ENCODE measurements around the gene NOXO1. TPM values are rescaled to one million over a fixed set of nuclear protein-coding genes. Genes with fewer than 3 reads are reported as not detected.

NOXO1 gene
- total and polyA plus RNA-seq, 9 of the 15 experiments (the other 6 are each of a cell fraction or from before 2014, with no cell fraction given), result not detected

- 0 out of 2 replicates have a peak, but pooled peaks have one; percentile 23 for TF ChIP-seq HCFC1 (IDR thresholded peaks at IDR 0.05; ENCODE audit: low read depth, low read length)
- no peak for TF ChIP-seq IFI16 (CRISPR knock-in tag; IDR thresholded peaks at IDR 0.05)
- no peak for TF ChIP-seq ZNF586 (CRISPR knock-in tag; conservative IDR thresholded peaks at IDR 0.05)
- TF ChIP-seq ZNF239 (CRISPR knock-in tag; IDR thresholded peaks at IDR 0.05), result no peak
- no peak for TF ChIP-seq DIDO1 (tag; IDR thresholded peaks at IDR 0.05; ENCODE audit: low read depth)
- peak in 1 of 2 experiments; percentile 62; a peak in 1 of 3 replicates for TF ChIP-seq CBX3 (IDR thresholded peaks at IDR 0.05; ENCODE audit: borderline replicate concordance in 1 of 2, low read length in 2 of 2)
- no peak for TF ChIP-seq ZNF780A (CRISPR knock-in tag; IDR thresholded peaks at IDR 0.05)
- TF ChIP-seq ETV6 (IDR thresholded peaks at IDR 0.05; ENCODE audit: borderline replicate concordance in 1 of 2, low read depth in 2 of 2, low read length in 1 of 2), result no peak
- no peak for TF ChIP-seq ETV6 (CRISPR knock-in tag; IDR thresholded peaks at IDR 0.05; ENCODE audit: borderline replicate concordance)
- 0 out of 2 replicates have a peak, but pooled peaks have one; percentile 25 for TF ChIP-seq CHD2 (IDR thresholded peaks at IDR 0.05; ENCODE audit: low read depth, low read length)
- no peak for TF ChIP-seq ZC3H11A (IDR thresholded peaks at IDR 0.05; ENCODE audit: low read depth, low read length)
- no peak; the same call in 1 of the 2 replicates for TF ChIP-seq ZBTB7A (IDR thresholded peaks at IDR 0.05; ENCODE audit: borderline replicate concordance, control insufficient read depth, low read depth, low read length)
- no peak for TF ChIP-seq ZBTB12 (CRISPR knock-in tag; IDR thresholded peaks at IDR 0.05)
- no peak; the same call in 1 of the 2 replicates for TF ChIP-seq NFRKB (IDR thresholded peaks at IDR 0.05; ENCODE audit: low read depth)
- TF ChIP-seq RBM14 (IDR thresholded peaks at IDR 0.05; ENCODE audit: borderline replicate concordance, insufficient read depth, low read depth, low read length), result no peak
- no peak for TF ChIP-seq GTF2A2 (tag; IDR thresholded peaks at IDR 0.05)
- no peak for TF ChIP-seq TRIM25 (IDR thresholded peaks at IDR 0.05; ENCODE audit: borderline replicate concordance)
- no peak; the same call in 1 of the 2 replicates for TF ChIP-seq CREB3L1 (IDR thresholded peaks at IDR 0.05; ENCODE audit: borderline replicate concordance, low read depth)
- 0 out of 2 replicates have a peak, but pooled peaks have one; percentile 54 for TF ChIP-seq PTBP1 (IDR thresholded peaks at IDR 0.05; ENCODE audit: low read depth, low read length)
- TF ChIP-seq ZNF133 (CRISPR knock-in tag; IDR thresholded peaks at IDR 0.05), result no peak
- no peak for TF ChIP-seq NR2F6 (CRISPR knock-in tag; IDR thresholded peaks at IDR 0.05)
- TF ChIP-seq GMEB1 (CRISPR knock-in tag; IDR thresholded peaks at IDR 0.05), result 0 out of 2 replicates have a peak, but pooled peaks have one; percentile 47
Measured at GRCh38 chr16:1991948-1992703, 10.9 kb upstream of the NOXO1 start (continued).

Measured in K562 (cell line).